Thymus (tissue), 11 donors: Measurements from ENCODE around the gene ZFP91. TPM values are rescaled to one million over a fixed set of nuclear protein-coding genes. Genes with fewer than 3 reads are reported as not detected.

ENCODE experiments used
- DNase-seq, 9 donors: peaks; one replicate each; pipeline ENCODE4 v3.0.0-alpha.2; 2013; ENCODE audit warnings: low spot score in 9 of 9, low read depth in 6 of 9, missing footprints in 1 of 9
- H3K27ac ChIP-seq, 2 donors: one replicate each; pipeline ENCODE4 v1.5.1; 2013; ENCODE audit warnings: control low read depth in 1 of 2, low read depth in 1 of 2, low read length in 1 of 2, mild to moderate bottlenecking in 1 of 2, moderate library complexity in 1 of 2
- H3K27me3 ChIP-seq, 2 donors: one replicate each; pipeline ENCODE4 v1.5.1; 2013; ENCODE audit warnings: low read length in 1 of 2; ENCODE audit not compliant: control insufficient read depth in 2 of 2, insufficient read depth in 1 of 2
- H3K36me3 ChIP-seq, 2 donors: one replicate each; pipeline ENCODE4 v1.5.1; 2013; ENCODE audit warnings: low read length in 1 of 2, mild to moderate bottlenecking in 1 of 2, moderate library complexity in 1 of 2; ENCODE audit not compliant: control insufficient read depth in 2 of 2, insufficient read depth in 2 of 2
- H3K4me1 ChIP-seq, 2 donors: one replicate each; pipeline ENCODE4 v1.5.1; 2013; ENCODE audit warnings: low read length in 2 of 2; ENCODE audit not compliant: control insufficient read depth in 2 of 2, insufficient read depth in 2 of 2
- H3K4me3 ChIP-seq, 2 donors: one replicate each; pipeline ENCODE4 v1.5.1; 2013; ENCODE audit warnings: low read length in 2 of 2, control low read depth in 1 of 2, mild to moderate bottlenecking in 1 of 2
- H3K9me3 ChIP-seq, 2 donors: one replicate each; pipeline ENCODE4 v1.5.1; 2013; ENCODE audit warnings: low read length in 1 of 2, mild to moderate bottlenecking in 1 of 2; ENCODE audit not compliant: control insufficient read depth in 2 of 2, insufficient read depth in 1 of 2
- WGBS: extraction: QIAGEN DNeasy Blood & Tissue Kit; methylation state at CpG from one replicate; pipeline ENCODE4 v1.1.7; 2013; 5-methylcytosine and 5-hydroxymethylcytosine counted together
- polyA plus RNA-seq: library from polyadenylated mRNA; stranded (reverse); fragments of 200-250 nt; gene quantifications from one replicate; pipeline ENCODE4 v1.2.3, GENCODE V29; 2013
- total RNA-seq: library from RNA; stranded (reverse); fragments of 120-200 nt; gene quantifications from one replicate; pipeline ENCODE4 v1.2.4, GENCODE V29; 2013
- donor health status: healthy.

Gene ZFP91
- total and polyA plus RNA-seq, 2 donors: 20.2 to 35.8 TPM

GRCh38 chr11:58632510-58632909 lies 53.6 kb downstream of the ZFP91 start:
- Histone ChIP-seq H3K36me3 (no peaks in the 10 kb centered on the region), H3K27ac (no peak overlapping the region), H3K9me3 (no peaks in the 10 kb centered on the region), H3K4me1 (no peaks in the 10 kb centered on the region), H3K27me3 (no peaks in the 10 kb centered on the region), H3K4me3 (no peak overlapping the region)
- no peak for DNase-seq
- WGBS: 100% methylated on average over 1 of the region's 1 CpG

- H3K4me3 ChIP-seq: no peak overlapping the region
- H3K4me1 ChIP-seq: peaks cover 11 to 14% of the 10 kb centered on the region in 2 donors
- no peak for DNase-seq
- H3K27me3 ChIP-seq: no peaks in the 10 kb centered on the region
- WGBS: 91% methylated on average over 3 of the region's 3 CpGs
- H3K27ac ChIP-seq: no peak overlapping the region
- H3K9me3 ChIP-seq: no peaks in the 10 kb centered on the region
- H3K36me3 ChIP-seq: no peaks in the 10 kb centered on the region
These were observed 57.7 kb downstream of the ZFP91 start for GRCh38 chr11:58636587-58636986.

GRCh38 chr11:58637371-58637770 lies 58.5 kb downstream of the ZFP91 start:
- H3K27me3 ChIP-seq: no peaks in the 10 kb centered on the region
- no peak overlapping the region for H3K27ac ChIP-seq
- DNase-seq: no peak
- H3K9me3 ChIP-seq: no peaks in the 10 kb centered on the region
- no peak overlapping the region for H3K4me3 ChIP-seq
- H3K4me1 ChIP-seq: peaks cover 11 to 14% of the 10 kb centered on the region in 2 donors
- 91% methylated on average over 2 of the region's 2 CpGs for WGBS
- H3K36me3 ChIP-seq: no peaks in the 10 kb centered on the region

- 97% methylated on average over 6 of the region's 6 CpGs for WGBS
These were observed 60.2 kb downstream of the ZFP91 start for GRCh38 chr11:58639103-58639502.

GRCh38 chr11:58639669-58640068 lies 60.8 kb downstream of the ZFP91 start:
- H3K9me3 ChIP-seq: no peaks in the 10 kb centered on the region
- H3K4me3 ChIP-seq: no peak overlapping the region
- no peaks in the 10 kb centered on the region for H3K27me3 ChIP-seq
- H3K4me1 ChIP-seq: peaks cover 11 to 14% of the 10 kb centered on the region in 2 donors
- WGBS: 82% methylated on average over 2 of the region's 2 CpGs
- no peaks in the 10 kb centered on the region for H3K36me3 ChIP-seq
- H3K27ac ChIP-seq: no peak overlapping the region
- no peak for DNase-seq

More at GRCh38 chr11:58639103-58639502, 60.2 kb downstream of the ZFP91 start:
- no peak for DNase-seq
- Histone ChIP-seq H3K27me3 (no peaks in the 10 kb centered on the region), H3K4me1 (peaks cover 11 to 14% of the 10 kb centered on the region in 2 donors), H3K4me3 (no peak overlapping the region), H3K36me3 (no peaks in the 10 kb centered on the region), H3K27ac (no peak overlapping the region), H3K9me3 (no peaks in the 10 kb centered on the region)

- H3K9me3 ChIP-seq: peaks cover 2 to 3% of the 10 kb centered on the region in 2 donors
- H3K4me1 ChIP-seq: peaks cover 11 to 14% of the 10 kb centered on the region in 2 donors
- peak overlapping the region; percentile 59 to 92 for H3K27ac ChIP-seq
- H3K4me3 ChIP-seq: no peak overlapping the region
- WGBS: 3% methylated on average over 1 of the region's 1 CpG
- H3K36me3 ChIP-seq: no peaks in the 10 kb centered on the region
- peak in 5 of 9 donors; percentile 18 to 68 (median 36) for DNase-seq
- H3K27me3 ChIP-seq: no peaks in the 10 kb centered on the region
These were observed 61.6 kb downstream of the ZFP91 start for GRCh38 chr11:58640386-58641023.

- Histone ChIP-seq H3K36me3 (no peaks in the 10 kb centered on the region), H3K9me3 (peaks cover 3 to 7% of the 10 kb centered on the region in 2 donors)
These were observed 62.5 kb downstream of the ZFP91 start for GRCh38 chr11:58641341-58641740.

GRCh38 chr11:58641803-58642581 lies 63.1 kb downstream of the ZFP91 start:
- H3K27ac ChIP-seq: no peak overlapping the region
- 94% methylated on average over 7 of the region's 7 CpGs for WGBS
- no peak for DNase-seq
- H3K4me1 ChIP-seq: peaks cover 11 to 14% of the 10 kb centered on the region in 2 donors
- no peaks in the 10 kb centered on the region for H3K36me3 ChIP-seq
- no peak overlapping the region for H3K4me3 ChIP-seq
- H3K9me3 ChIP-seq: peaks cover 3 to 7% of the 10 kb centered on the region in 2 donors
- no peaks in the 10 kb centered on the region for H3K27me3 ChIP-seq

More at GRCh38 chr11:58641341-58641740, 62.5 kb downstream of the ZFP91 start:
- Histone ChIP-seq H3K4me3 (no peak overlapping the region), H3K27ac (peak overlapping the region in 1 of 2 donors; percentile 92), H3K27me3 (no peaks in the 10 kb centered on the region), H3K4me1 (peaks cover 11 to 14% of the 10 kb centered on the region in 2 donors)
- 97% methylated on average over 3 of the region's 3 CpGs for WGBS
- no peak for DNase-seq

GRCh38 chr11:58645854-58646253 lies 67.0 kb downstream of the ZFP91 start:
- H3K36me3 ChIP-seq: no peaks in the 10 kb centered on the region
- peaks cover 3 to 7% of the 10 kb centered on the region in 2 donors for H3K9me3 ChIP-seq
- no peak for DNase-seq
- no peak overlapping the region for H3K27ac ChIP-seq
- H3K27me3 ChIP-seq: no peaks in the 10 kb centered on the region
- H3K4me1 ChIP-seq: peaks cover 3 to 5% of the 10 kb centered on the region in 2 donors
- H3K4me3 ChIP-seq: no peak overlapping the region
